IMR-90 (cell line): Measurements from ENCODE around the gene NTM. TPM values are rescaled to one million over a fixed set of nuclear protein-coding genes. Genes with fewer than 3 reads are reported as not detected.
"Not testable (repeated sequence)": the region's sequence is repeated elsewhere in the genome, so short reads cannot be mapped to it uniquely, and the experiment has no call there.

Experiments
- ATAC-seq: fragments of 200-7000 bp; cut with Tn5 transposase; 2 replicates; pipeline ENCODE4 v1.9.1; 2020; ENCODE audit warnings: low read depth, mild to moderate bottlenecking, moderate library complexity
- BruUV-seq: library from RNA; stranded (reverse); fragments of 400-500 nt; replicated peaks from 2 replicates; lab custom pipeline; 2021; lab: Mats Ljungman, UMichigan
- CTCF ChIA-PET: fragments of 300-600 bp; formaldehyde crosslinking; extraction: SDS; loops from one replicate; lab custom pipeline; 2021; ENCODE audit warnings: antibody characterized with exemption; lab: Yijun Ruan, JAX
- POLR2A ChIA-PET: fragments of 300-600 bp; sonication (Branson Sonifier 250); formaldehyde crosslinking; loops from one replicate; lab custom pipeline; 2022; ENCODE audit warnings: antibody characterized with exemption; ENCODE audit not compliant: unreplicated experiment; lab: Charles Lee
- DNase-seq: peaks from one replicate; pipeline ENCODE4 v3.0.0; 2013
- H2AFZ ChIP-seq: replicated peaks from 2 replicates; pipeline ENCODE3; 2013; ENCODE audit warnings: low read length, mild to moderate bottlenecking; ENCODE audit not compliant: poor library complexity
- H2AK5ac ChIP-seq: 2 replicates; pipeline ENCODE4 v1.6.1; 2013; ENCODE audit warnings: low read depth, low read length, inconsistent platforms
- H2AK9ac ChIP-seq: replicated peaks from 2 replicates; pipeline ENCODE3; 2013; ENCODE audit warnings: mild to moderate bottlenecking, low read depth, low read length, moderate library complexity; ENCODE audit not compliant: poor library complexity
- H2BK120ac ChIP-seq: 2 replicates; pipeline ENCODE4 v1.6.1; 2013; ENCODE audit warnings: low read depth, low read length, inconsistent platforms
- H2BK15ac ChIP-seq: 3 replicates; pipeline ENCODE4 v1.6.1; 2013; ENCODE audit warnings: low read depth, low read length, inconsistent platforms
- H2BK20ac ChIP-seq: 2 replicates; pipeline ENCODE4 v1.6.1; 2013; ENCODE audit warnings: low read depth, mild to moderate bottlenecking, inconsistent platforms, low read length, moderate library complexity
- H2BK5ac ChIP-seq: 2 replicates; pipeline ENCODE4 v1.6.1; 2013; ENCODE audit warnings: mild to moderate bottlenecking, low read depth, low read length, inconsistent platforms; ENCODE audit not compliant: poor library complexity, severe bottlenecking
- H3K14ac ChIP-seq: replicated peaks from 2 replicates; pipeline ENCODE4 v1.6.1; 2013; ENCODE audit warnings: low read depth, low read length, inconsistent platforms
- H3K18ac ChIP-seq: 2 replicates; pipeline ENCODE4 v1.6.1; 2013; ENCODE audit warnings: low read depth, low read length, control low read depth
- H3K23ac ChIP-seq: 2 replicates; pipeline ENCODE4 v1.6.1; 2013; ENCODE audit warnings: low read depth, low read length, inconsistent platforms
- H3K27ac ChIP-seq: 2 replicates; pipeline ENCODE4 v1.5.1; 2013; ENCODE audit warnings: mild to moderate bottlenecking, control low read depth, low read length; ENCODE audit not compliant: insufficient read depth
- H3K27me3 ChIP-seq: 2 replicates; pipeline ENCODE4 v1.6.1; 2013; ENCODE audit warnings: low read length; ENCODE audit not compliant: control insufficient read depth, insufficient read depth
- H3K36me3 ChIP-seq: 2 replicates; pipeline ENCODE4 v1.6.1; 2013; ENCODE audit warnings: low read length, mixed read lengths; ENCODE audit not compliant: control insufficient read depth, insufficient read depth
- H3K4ac ChIP-seq: 2 replicates; pipeline ENCODE4 v1.6.1; 2013; ENCODE audit warnings: low read depth, low read length, inconsistent platforms
- H3K4me1 ChIP-seq: 2 replicates; pipeline ENCODE4 v1.6.1; 2013; ENCODE audit warnings: low read length, mixed read lengths; ENCODE audit not compliant: control insufficient read depth, insufficient read depth
- H3K4me2 ChIP-seq: 2 replicates; pipeline ENCODE4 v1.6.1; 2013; ENCODE audit warnings: low read depth, mild to moderate bottlenecking, control low read depth, low read length, moderate library complexity
- H3K4me3 ChIP-seq: 2 replicates; pipeline ENCODE4 v1.5.1; 2013; ENCODE audit warnings: low read depth, mild to moderate bottlenecking, control low read depth, low read length, moderate library complexity; ENCODE audit not compliant: insufficient read depth
- H3K56ac ChIP-seq: 2 replicates; pipeline ENCODE4 v1.6.1; 2013; ENCODE audit warnings: low read length, inconsistent platforms; ENCODE audit not compliant: insufficient read depth; ENCODE audit errors: extremely low read depth
- H3K79me1 ChIP-seq, 2 experiments: 2 replicates each; pipeline ENCODE4 v1.6.1; 2013; ENCODE audit warnings: low read length in 2 of 2, inconsistent platforms in 1 of 2, low read depth in 1 of 2
- H3K9ac ChIP-seq: 2 replicates; pipeline ENCODE4 v1.6.1; 2013; ENCODE audit warnings: low read depth, low read length, control low read depth
- H3K9me1 ChIP-seq: 2 replicates; pipeline ENCODE4 v1.6.1; 2013; ENCODE audit warnings: low read length, inconsistent platforms; ENCODE audit not compliant: insufficient read depth
- H3K9me3 ChIP-seq: 2 replicates; pipeline ENCODE4 v1.6.1; 2013; ENCODE audit warnings: low read length; ENCODE audit not compliant: control insufficient read depth, insufficient read depth
- H4K20me1 ChIP-seq: 2 replicates; pipeline ENCODE4 v1.6.1; 2013; ENCODE audit warnings: low read length, inconsistent platforms; ENCODE audit not compliant: insufficient read depth
- H4K5ac ChIP-seq: 2 replicates; pipeline ENCODE4 v1.6.1; 2013; ENCODE audit warnings: mild to moderate bottlenecking, low read depth, low read length, control low read depth
- H4K8ac ChIP-seq, 2 experiments: 2 replicates each; pipeline ENCODE4 v1.6.1; 2013; ENCODE audit warnings: low read depth in 2 of 2, low read length in 2 of 2, control low read depth in 1 of 2, inconsistent platforms in 1 of 2
- H4K91ac ChIP-seq: 2 replicates; pipeline ENCODE4 v1.6.1; 2013; ENCODE audit warnings: low read depth, low read length, inconsistent platforms; ENCODE audit not compliant: insufficient read depth
- CHD1 ChIP-seq: IDR thresholded peaks from 2 replicates; pipeline ENCODE4 v1.6.1; 2012; ENCODE audit warnings: low read depth, low read length, improper control_type of control experiment
- MAFK ChIP-seq: IDR thresholded peaks from 2 replicates; pipeline ENCODE4 v1.6.1; 2012; ENCODE audit warnings: low read depth, low read length, improper control_type of control experiment
- WGBS, 2 experiments: methylation state at CpG; one replicate each; pipeline versions ENCODE4 v1.1.5 to v1.1.7; 2013; ENCODE audit warnings: missing lambda C conversion rate in 2 of 2; ENCODE audit not compliant: insufficient read length in 1 of 2; ENCODE audit errors: extremely low coverage in 2 of 2; 5-methylcytosine and 5-hydroxymethylcytosine counted together
- dilution Hi-C: fragments of 300-500 bp; cut with HindIII; formaldehyde crosslinking; loops from one replicate; pipeline ENCODE4 v1.14.3; 2018; ENCODE audit warnings: low sequenced_read_pairs; ENCODE audit not compliant: unreplicated experiment
- in situ Hi-C: fragments of 300-500 bp; cut with MboI; formaldehyde crosslinking; loops from 3 replicates; pipeline ENCODE4 v1.14.3; 2019; ENCODE audit warnings: low sequenced_read_pairs, inconsistent platforms, mixed read lengths
- intact Hi-C: fragments of 100-400 bp; cut with micrococcal nuclease; formaldehyde crosslinking; loops from 2 replicates; pipeline ENCODE4 v1.10.0; 2022
- polyA plus RNA-seq, 3 experiments: library from polyadenylated mRNA; depleted of rRNA; stranded (reverse); fragments of >200 nt; gene quantifications; 2 replicates each; pipeline ENCODE4 v1.2.3, GENCODE V29; 2012; ENCODE audit warnings: low replicate concordance in 1 of 3
- total RNA-seq: library from RNA; depleted of rRNA; stranded (reverse); fragments of >200 nt; gene quantifications from 2 replicates; pipeline ENCODE4 v1.2.3, GENCODE V29; 2012

NTM gene
- total and polyA plus RNA-seq, 2 of the 4 experiments (the other 2 are of a cell fraction), result 19.5 to 25.5 TPM

DNA sequence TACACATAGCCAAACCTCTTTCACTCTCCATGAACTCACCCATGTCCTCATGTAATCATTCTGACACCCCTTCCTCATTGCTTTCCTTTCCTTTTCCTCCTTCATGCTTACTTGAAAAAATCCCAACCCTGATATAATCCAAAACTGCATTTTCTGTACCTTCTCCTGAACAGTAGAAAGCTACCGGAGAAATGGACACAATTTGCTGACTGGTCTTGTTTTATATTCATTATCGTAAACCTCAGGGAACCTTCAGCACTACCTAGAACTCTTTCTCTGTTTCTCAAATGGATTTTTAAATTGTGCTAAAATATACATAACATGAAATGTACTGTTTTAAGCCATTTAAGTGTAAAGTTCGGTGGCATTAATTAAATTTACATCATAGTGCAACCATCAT is 996.9 kb downstream of the NTM start:
- WGBS, 2 experiments, result no CpG with 5 or more reads among the region's 3 CpGs
- ChIA-PET POLR2A (no interaction called here), CTCF (no interaction called here)
- in situ Hi-C loops, result no loop called here
- Histone ChIP-seq H2BK5ac (no peak overlapping the region), H3K14ac (no peak overlapping the region), H3K4ac (no peak overlapping the region), H4K8ac (no peak overlapping the region), H2AFZ (no peak overlapping the region), H3K9ac (no peak overlapping the region), H3K56ac (no peak overlapping the region), H4K5ac (no peak overlapping the region), H2BK20ac (no peak overlapping the region), H3K27me3 (no peaks in the 10 kb centered on the region), H3K9me1 (no peaks in the 10 kb centered on the region), H3K4me2 (no peak overlapping the region), H4K20me1 (no peaks in the 10 kb centered on the region), H3K36me3 (no peaks in the 10 kb centered on the region), H3K4me1 (no peaks in the 10 kb centered on the region), H3K9me3 (no peaks in the 10 kb centered on the region), H2BK15ac (no peak overlapping the region), H2BK120ac (no peak overlapping the region), H4K91ac (no peak overlapping the region), H3K79me1 (no peaks in the 10 kb centered on the region), H2AK5ac (no peak overlapping the region), H3K18ac (no peak overlapping the region), H3K4me3 (no peak overlapping the region), H2AK9ac (no peak overlapping the region), H3K27ac (no peak overlapping the region), H3K23ac (no peak overlapping the region)
- intact Hi-C loops, result loop anchor here (10.0 kb wide), 1 partner anchor 222 kb away; no protein-coding TSS in a partner anchor
- DNase-seq (no peak), ATAC-seq (no peak)
- no TSS peak for BruUV-seq
- dilution Hi-C loops, result no loop called here
- TF ChIP-seq MAFK (peak; percentile 74), CHD1 (no peak)

DNA sequence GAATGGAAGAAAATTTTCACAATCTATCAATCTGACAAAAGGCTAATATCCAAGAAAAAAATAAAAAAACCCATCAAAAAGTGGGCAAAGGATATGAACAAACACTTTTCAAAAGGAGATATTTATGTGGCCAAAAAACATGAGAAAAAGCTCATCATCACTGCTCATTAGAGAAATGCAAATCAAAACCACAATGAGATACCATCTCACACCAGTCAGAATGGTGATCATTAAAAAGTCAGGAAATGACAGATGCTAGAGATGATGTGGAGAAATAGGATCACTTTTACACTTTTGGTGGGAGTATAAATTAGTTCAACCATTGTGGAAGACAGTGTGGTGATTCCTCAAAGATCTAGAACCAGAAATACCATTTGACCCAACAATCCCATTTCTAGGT is 999.7 kb downstream of the NTM start:
- H3K18ac ChIP-seq, H2BK120ac ChIP-seq, H3K14ac ChIP-seq, H2AK5ac ChIP-seq, H3K4me3 ChIP-seq, DNase-seq, H3K9ac ChIP-seq, H4K91ac ChIP-seq, H3K56ac ChIP-seq, ATAC-seq, H2BK5ac ChIP-seq, H2AFZ ChIP-seq, H2BK20ac ChIP-seq, H4K5ac ChIP-seq, H3K4ac ChIP-seq, H3K27ac ChIP-seq, BruUV-seq, H3K79me1 ChIP-seq, H4K20me1 ChIP-seq, H3K23ac ChIP-seq, H4K8ac ChIP-seq, H3K4me1 ChIP-seq, H3K9me1 ChIP-seq, H3K9me3 ChIP-seq, H3K36me3 ChIP-seq, H2BK15ac ChIP-seq, H2AK9ac ChIP-seq, dilution Hi-C loops, H3K27me3 ChIP-seq, H3K4me2 ChIP-seq, CTCF ChIA-PET, in situ Hi-C loops, intact Hi-C loops, POLR2A ChIA-PET: not testable (repeated sequence)
